NCI-H2029 treated with DMSO at 0.1 percent for 48 hours (cell line): ENCODE measurements around the gene LZTS2.
A peak's percentile ranks its signal among the peaks of the same experiment; 100 is the strongest.
"Not testable (repeated sequence)": the region's sequence is repeated elsewhere in the genome, so short reads cannot be mapped to it uniquely, and the experiment has no call there.

Experiments used
- DNase-seq: peaks from one replicate; lab custom pipeline; 2025; lab: John Stamatoyannopoulos, UW

The LZTS2 gene

GRCh38 chr10:101033276-101033675, 33.7 kb downstream of the LZTS2 start:
- DNase-seq, result no peak

- DNase-seq, result not testable (repeated sequence)
These were observed 34.8 kb downstream of the LZTS2 start for GRCh38 chr10:101034404-101034803.

- DNase-seq, result no peak
These were observed 35.7 kb downstream of the LZTS2 start for GRCh38 chr10:101035314-101035713.

GRCh38 chr10:101035916-101036702, 36.5 kb downstream of the LZTS2 start:
- DNase-seq, result no peak

- no peak for DNase-seq
These were observed 37.1 kb downstream of the LZTS2 start for GRCh38 chr10:101036726-101037125.

GRCh38 chr10:101038484-101038883, 38.9 kb downstream of the LZTS2 start:
- no peak for DNase-seq

- DNase-seq, result no peak
These were observed 40.5 kb downstream of the LZTS2 start for GRCh38 chr10:101040061-101040460.

- DNase-seq, result no peak
These were observed 41.2 kb downstream of the LZTS2 start for GRCh38 chr10:101040851-101041250.

GRCh38 chr10:101041252-101041761, 41.7 kb downstream of the LZTS2 start:
- DNase-seq, result no peak

GRCh38 chr10:101042118-101042517, 42.5 kb downstream of the LZTS2 start:
- no peak for DNase-seq

GRCh38 chr10:101042667-101043362, 43.2 kb downstream of the LZTS2 start:
- peak; percentile 82 for DNase-seq

- no peak for DNase-seq
These were observed 43.7 kb downstream of the LZTS2 start for GRCh38 chr10:101043363-101043707.

GRCh38 chr10:101044117-101044516, 44.5 kb downstream of the LZTS2 start:
- DNase-seq, result no peak

GRCh38 chr10:101046332-101047238, 47.0 kb downstream of the LZTS2 start:
- DNase-seq, result no peak

- DNase-seq, result no peak
These were observed 47.7 kb downstream of the LZTS2 start for GRCh38 chr10:101047268-101047667.

GRCh38 chr10:101047961-101048892, 48.6 kb downstream of the LZTS2 start:
- DNase-seq, result no peak

GRCh38 chr10:101050208-101051069, 50.8 kb downstream of the LZTS2 start:
- no peak for DNase-seq

GRCh38 chr10:101052285-101052684, 52.7 kb downstream of the LZTS2 start:
- no peak for DNase-seq

- no peak for DNase-seq
These were observed 53.9 kb downstream of the LZTS2 start for GRCh38 chr10:101053516-101053915.

- DNase-seq, result no peak
These were observed 54.7 kb downstream of the LZTS2 start for GRCh38 chr10:101054351-101054750.
